Ishikawa (cell line): Measurements from ENCODE around the gene MTMR4.

ENCODE experiments used
- CEBPB ChIP-seq: IDR thresholded peaks from 2 replicates; pipeline ENCODE4 v1.6.1; 2012
- CREB1 ChIP-seq: IDR thresholded peaks from 2 replicates; pipeline ENCODE4 v1.6.1; 2012; ENCODE audit warnings: low read depth
- EGR1 ChIP-seq: IDR thresholded peaks from 2 replicates; pipeline ENCODE4 v1.6.1; 2012
- EP300 ChIP-seq: IDR thresholded peaks from 2 replicates; pipeline ENCODE4 v1.6.1; 2012; ENCODE audit warnings: borderline replicate concordance
- FOXM1 ChIP-seq: IDR thresholded peaks from 2 replicates; pipeline ENCODE4 v1.6.1; 2012; ENCODE audit warnings: low read depth, borderline replicate concordance
- NFIC ChIP-seq: IDR thresholded peaks from 2 replicates; pipeline ENCODE4 v1.6.1; 2012
- RAD21 ChIP-seq: IDR thresholded peaks from 2 replicates; pipeline ENCODE4 v1.6.1; 2012; ENCODE audit warnings: low read depth
- TAF1 ChIP-seq: IDR thresholded peaks from 2 replicates; pipeline ENCODE4 v1.6.1; 2012; ENCODE audit warnings: low read depth, mild to moderate bottlenecking
- ZBTB7A ChIP-seq: IDR thresholded peaks from 2 replicates; pipeline ENCODE4 v1.6.1; 2012; ENCODE audit warnings: low read depth
- TF ChIP-seq, protein P1 (sequence below): IDR thresholded peaks from 2 replicates; pipeline ENCODE4 v1.6.1; 2012
- TF ChIP-seq, protein P2 (sequence below): IDR thresholded peaks from 2 replicates; pipeline ENCODE4 v1.6.1; 2012; ENCODE audit warnings: low read depth, mild to moderate bottlenecking

DNA sequence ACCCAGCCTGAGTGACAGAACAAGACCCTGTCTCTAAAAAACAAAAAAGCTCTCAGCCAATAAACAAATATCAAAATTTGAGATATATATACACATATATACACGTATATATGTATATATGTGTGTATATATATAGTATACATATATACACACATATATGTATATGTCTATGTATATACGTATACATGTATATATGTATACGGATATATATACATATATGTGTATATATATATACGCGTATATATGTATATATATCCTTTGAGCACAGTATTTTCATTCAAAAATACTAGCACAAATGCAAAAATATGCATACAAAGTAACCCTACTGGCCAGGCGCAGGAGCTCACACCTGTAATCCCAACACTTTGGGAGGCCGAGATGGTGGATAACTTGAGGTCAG, 13.0 kb downstream of the MTMR4 start:
- TF ChIP-seq EGR1 (no peak), FOXM1 (no peak), NFIC (no peak), CEBPB (no peak), TAF1 (no peak), ZBTB7A (no peak), CREB1 (no peak), RAD21 (no peak), EP300 (no peak)
- TF ChIP-seq, protein P1, sequence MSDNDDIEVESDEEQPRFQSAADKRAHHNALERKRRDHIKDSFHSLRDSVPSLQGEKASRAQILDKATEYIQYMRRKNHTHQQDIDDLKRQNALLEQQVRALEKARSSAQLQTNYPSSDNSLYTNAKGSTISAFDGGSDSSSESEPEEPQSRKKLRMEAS = no peak
- TF ChIP-seq, protein P2, sequence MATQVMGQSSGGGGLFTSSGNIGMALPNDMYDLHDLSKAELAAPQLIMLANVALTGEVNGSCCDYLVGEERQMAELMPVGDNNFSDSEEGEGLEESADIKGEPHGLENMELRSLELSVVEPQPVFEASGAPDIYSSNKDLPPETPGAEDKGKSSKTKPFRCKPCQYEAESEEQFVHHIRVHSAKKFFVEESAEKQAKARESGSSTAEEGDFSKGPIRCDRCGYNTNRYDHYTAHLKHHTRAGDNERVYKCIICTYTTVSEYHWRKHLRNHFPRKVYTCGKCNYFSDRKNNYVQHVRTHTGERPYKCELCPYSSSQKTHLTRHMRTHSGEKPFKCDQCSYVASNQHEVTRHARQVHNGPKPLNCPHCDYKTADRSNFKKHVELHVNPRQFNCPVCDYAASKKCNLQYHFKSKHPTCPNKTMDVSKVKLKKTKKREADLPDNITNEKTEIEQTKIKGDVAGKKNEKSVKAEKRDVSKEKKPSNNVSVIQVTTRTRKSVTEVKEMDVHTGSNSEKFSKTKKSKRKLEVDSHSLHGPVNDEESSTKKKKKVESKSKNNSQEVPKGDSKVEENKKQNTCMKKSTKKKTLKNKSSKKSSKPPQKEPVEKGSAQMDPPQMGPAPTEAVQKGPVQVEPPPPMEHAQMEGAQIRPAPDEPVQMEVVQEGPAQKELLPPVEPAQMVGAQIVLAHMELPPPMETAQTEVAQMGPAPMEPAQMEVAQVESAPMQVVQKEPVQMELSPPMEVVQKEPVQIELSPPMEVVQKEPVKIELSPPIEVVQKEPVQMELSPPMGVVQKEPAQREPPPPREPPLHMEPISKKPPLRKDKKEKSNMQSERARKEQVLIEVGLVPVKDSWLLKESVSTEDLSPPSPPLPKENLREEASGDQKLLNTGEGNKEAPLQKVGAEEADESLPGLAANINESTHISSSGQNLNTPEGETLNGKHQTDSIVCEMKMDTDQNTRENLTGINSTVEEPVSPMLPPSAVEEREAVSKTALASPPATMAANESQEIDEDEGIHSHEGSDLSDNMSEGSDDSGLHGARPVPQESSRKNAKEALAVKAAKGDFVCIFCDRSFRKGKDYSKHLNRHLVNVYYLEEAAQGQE = no peak
